Uterus (tissue), 4 donors: ENCODE results near the gene GPN1. TPM values are rescaled to one million over a fixed set of nuclear protein-coding genes. Genes with fewer than 3 reads are reported as not detected.
"Not testable (repeated sequence)": the region's sequence is repeated elsewhere in the genome, so short reads cannot be mapped to it uniquely, and the experiment has no call there.

Experiments used
- DNase-seq, 2 donors: peaks; one replicate each; pipeline ENCODE4 v3.0.0-alpha.2; 2019 to 2020
- H3K27ac ChIP-seq, 2 donors: fragments of 200-600 bp; sonication (generic); 1 replicate in 1 of 2; 2 replicates in 1 of 2; pipeline ENCODE4 v1.5.1; 2016 to 2018
- H3K27me3 ChIP-seq, 2 donors: fragments of 200-600 bp; sonication (generic); one replicate each; pipeline ENCODE4 v1.5.1; 2018 to 2019; ENCODE audit warnings: control low read depth in 1 of 2
- H3K36me3 ChIP-seq, 2 donors: fragments of 200-600 bp; sonication (generic); one replicate each; pipeline ENCODE4 v1.5.1; 2019; ENCODE audit warnings: control low read depth in 1 of 2
- H3K4me1 ChIP-seq, 2 donors: fragments of 200-600 bp; sonication (generic); one replicate each; pipeline ENCODE4 v1.5.1; 2018 to 2019; ENCODE audit warnings: control low read depth in 1 of 2
- H3K4me3 ChIP-seq, 2 donors: fragments of 200-600 bp; sonication (generic); 1 replicate in 1 of 2; 2 replicates in 1 of 2; pipeline ENCODE4 v1.5.1; 2018 to 2019; ENCODE audit warnings: mild to moderate bottlenecking in 1 of 2
- H3K9me3 ChIP-seq, 2 donors: fragments of 200-600 bp; sonication (generic); one replicate each; pipeline ENCODE4 v1.5.1; 2019; ENCODE audit warnings: control low read depth in 1 of 2
- POLR2A ChIP-seq, 2 donors: fragments of 450-650 bp; IDR thresholded peaks; one replicate each; pipeline ENCODE4 v1.6.1; 2016; ENCODE audit warnings: antibody characterized with exemption in 2 of 2, mild to moderate bottlenecking in 1 of 2, moderate library complexity in 1 of 2
- intact Hi-C: fragments of 100-400 bp; cut with DNase I; formaldehyde crosslinking; loops from one replicate; pipeline ENCODE4 v1.15.1; 2023; ENCODE audit warnings: low total_unique reads
- total RNA-seq, 4 donors: library from RNA; depleted of rRNA in 3 of 4; stranded (reverse); fragments of >200 nt in 3 of 4; gene quantifications; one replicate each; pipeline versions ENCODE4 v1.1.0 to v1.2.4, GENCODE V29; 2014 to 2023
- TF ChIP-seq, protein P1 (sequence below), 4 experiments: fragments of 200-600 bp in 2 of 4; fragments of 450-650 bp in 2 of 4; sonication (generic) in 2 of 4; IDR thresholded peaks; one replicate each; pipeline ENCODE4 v1.5.1; 2016 to 2019; ENCODE audit warnings: antibody characterized with exemption in 4 of 4, mild to moderate bottlenecking in 2 of 4, moderate library complexity in 1 of 4
- donor health status: DM: yes; HTN: yes; CAD: no.

GPN1 gene
- total RNA-seq, 4 donors from 2014 or later, result 13.3 to 38.6 (median 19.7) TPM

GRCh38 chr2:27593240-27593639 is 35.6 kb upstream of the GPN1 start:
- H3K9me3 ChIP-seq, result peaks cover 0 to 29% of the 10 kb centered on the region in 2 donors
- TF ChIP-seq POLR2A (IDR thresholded peaks at IDR 0.05), result no peak
- TF ChIP-seq, protein P1, sequence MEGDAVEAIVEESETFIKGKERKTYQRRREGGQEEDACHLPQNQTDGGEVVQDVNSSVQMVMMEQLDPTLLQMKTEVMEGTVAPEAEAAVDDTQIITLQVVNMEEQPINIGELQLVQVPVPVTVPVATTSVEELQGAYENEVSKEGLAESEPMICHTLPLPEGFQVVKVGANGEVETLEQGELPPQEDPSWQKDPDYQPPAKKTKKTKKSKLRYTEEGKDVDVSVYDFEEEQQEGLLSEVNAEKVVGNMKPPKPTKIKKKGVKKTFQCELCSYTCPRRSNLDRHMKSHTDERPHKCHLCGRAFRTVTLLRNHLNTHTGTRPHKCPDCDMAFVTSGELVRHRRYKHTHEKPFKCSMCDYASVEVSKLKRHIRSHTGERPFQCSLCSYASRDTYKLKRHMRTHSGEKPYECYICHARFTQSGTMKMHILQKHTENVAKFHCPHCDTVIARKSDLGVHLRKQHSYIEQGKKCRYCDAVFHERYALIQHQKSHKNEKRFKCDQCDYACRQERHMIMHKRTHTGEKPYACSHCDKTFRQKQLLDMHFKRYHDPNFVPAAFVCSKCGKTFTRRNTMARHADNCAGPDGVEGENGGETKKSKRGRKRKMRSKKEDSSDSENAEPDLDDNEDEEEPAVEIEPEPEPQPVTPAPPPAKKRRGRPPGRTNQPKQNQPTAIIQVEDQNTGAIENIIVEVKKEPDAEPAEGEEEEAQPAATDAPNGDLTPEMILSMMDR (IDR thresholded peaks at IDR 0.05), result no peak
- no peak for DNase-seq

GRCh38 chr2:27594020-27594703 is 34.7 kb upstream of the GPN1 start:
- H3K9me3 ChIP-seq, result peaks cover 0 to 23% of the 10 kb centered on the region in 2 donors
- H3K4me3 ChIP-seq, H3K4me1 ChIP-seq, H3K36me3 ChIP-seq, DNase-seq, H3K27me3 ChIP-seq, H3K27ac ChIP-seq, intact Hi-C loops: not testable (repeated sequence)

More at GRCh38 chr2:27593240-27593639, 35.6 kb upstream of the GPN1 start:
- Histone ChIP-seq H3K27ac (no peak overlapping the region), H3K36me3 (no peaks in the 10 kb centered on the region), H3K27me3 (no peaks in the 10 kb centered on the region), H3K4me1 (no peaks in the 10 kb centered on the region), H3K4me3 (no peak overlapping the region)
- intact Hi-C loops, result no loop called here

- H3K36me3 ChIP-seq, H3K4me3 ChIP-seq, H3K4me1 ChIP-seq, H3K27me3 ChIP-seq, DNase-seq, H3K27ac ChIP-seq, intact Hi-C loops: not testable (repeated sequence)
- H3K9me3 ChIP-seq, result peaks cover 0 to 15% of the 10 kb centered on the region in 2 donors
Observed at GRCh38 chr2:27595412-27595811, 33.4 kb upstream of the GPN1 start.

DNA sequence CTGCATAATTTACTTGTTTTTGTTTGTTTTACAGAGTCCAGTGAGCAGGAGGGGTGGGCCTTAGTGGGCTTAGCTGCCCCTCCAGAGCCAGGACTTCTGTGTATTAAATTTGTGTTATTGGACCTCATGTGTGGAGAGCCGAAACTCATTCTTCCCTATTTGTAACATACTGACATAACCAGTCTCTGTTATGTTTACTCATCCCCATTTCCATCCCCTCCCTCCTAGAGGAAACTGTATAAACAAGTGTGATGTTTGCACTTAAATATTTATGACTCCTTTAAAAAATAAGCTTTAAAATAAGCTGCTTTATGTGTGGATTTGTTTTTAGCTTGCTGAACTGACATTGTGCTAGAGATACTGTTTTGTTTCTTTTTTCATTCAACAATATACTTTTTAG is 32.2 kb upstream of the GPN1 start:
- intact Hi-C loops, result no loop called here
- TF ChIP-seq, protein P1 (IDR thresholded peaks at IDR 0.05), result no peak
- TF ChIP-seq POLR2A (IDR thresholded peaks at IDR 0.05), result no peak
- Histone ChIP-seq H3K27ac (no peak overlapping the region), H3K4me3 (no peak overlapping the region), H3K9me3 (peaks cover 0 to 8% of the 10 kb centered on the region in 2 donors), H3K4me1 (no peaks in the 10 kb centered on the region), H3K36me3 (peaks cover 0 to 2% of the 10 kb centered on the region in 2 donors), H3K27me3 (no peaks in the 10 kb centered on the region)
- no peak for DNase-seq

DNA sequence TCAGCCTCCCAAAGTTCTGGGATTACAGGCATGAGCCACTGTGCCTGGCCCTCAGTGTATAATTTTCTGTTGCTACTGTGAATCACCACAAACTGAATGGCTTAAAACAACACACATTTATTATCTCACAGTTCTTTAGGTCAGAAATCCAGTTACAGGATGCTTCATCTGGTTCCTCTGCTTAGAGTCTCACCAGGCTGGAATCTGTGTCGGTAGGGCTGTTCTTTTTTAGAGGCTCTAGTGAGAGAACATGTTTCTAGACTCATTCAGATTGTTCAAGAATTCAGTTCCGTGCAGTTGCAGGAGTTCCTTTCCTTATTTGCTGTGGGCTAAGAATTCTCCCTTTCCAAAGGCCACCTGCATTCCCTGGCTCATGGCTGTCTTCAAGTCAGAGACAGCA is 22.2 kb upstream of the GPN1 start:
- Histone ChIP-seq H3K9me3 (no peaks in the 10 kb centered on the region), H3K4me3 (no peak overlapping the region), H3K36me3 (no peaks in the 10 kb centered on the region), H3K4me1 (no peaks in the 10 kb centered on the region), H3K27ac (no peak overlapping the region), H3K27me3 (no peaks in the 10 kb centered on the region)
- intact Hi-C loops, result no loop called here
- TF ChIP-seq, protein P1 (IDR thresholded peaks at IDR 0.05), result no peak
- TF ChIP-seq POLR2A (IDR thresholded peaks at IDR 0.05), result no peak
- no peak for DNase-seq

GRCh38 chr2:27613985-27614384 is 14.9 kb upstream of the GPN1 start:
- DNase-seq, result no peak
- Histone ChIP-seq H3K4me3 (no peak overlapping the region), H3K4me1 (no peaks in the 10 kb centered on the region), H3K27ac (no peak overlapping the region), H3K27me3 (no peaks in the 10 kb centered on the region), H3K9me3 (no peaks in the 10 kb centered on the region), H3K36me3 (no peaks in the 10 kb centered on the region)
- intact Hi-C loops, result no loop called here
- TF ChIP-seq, protein P1 (IDR thresholded peaks at IDR 0.05), result no peak
- no peak for TF ChIP-seq POLR2A (IDR thresholded peaks at IDR 0.05)
